HCT116 (cell line): ENCODE measurements around the gene TBRG4. TPM values are rescaled to one million over a fixed set of nuclear protein-coding genes. Genes with fewer than 3 reads are reported as not detected.

Experiments
- ATAC-seq: fragments of 200-7000 bp; cut with Tn5 transposase; 2 replicates; pipeline ENCODE4 v1.9.1; 2020; ENCODE audit warnings: mild to moderate bottlenecking, moderate library complexity
- BruUV-seq: library from RNA; stranded (reverse); fragments of 400-500 nt; replicated peaks from 2 replicates; lab custom pipeline; 2021; lab: Mats Ljungman, UMichigan
- CTCF ChIA-PET: fragments of 300-600 bp; sonication (Branson Sonifier 250); formaldehyde crosslinking; loops from one replicate; lab custom pipeline; 2021; ENCODE audit warnings: antibody characterized with exemption; lab: Charles Lee
- POLR2A ChIA-PET: fragments of 300-600, 350-600 bp; sonication (Branson Sonifier 250); formaldehyde crosslinking; loops from one replicate; lab custom pipeline; 2021; ENCODE audit warnings: antibody characterized with exemption; lab: Charles Lee
- RAD21 ChIA-PET, 2 experiments: fragments of 300-600 bp; sonication (Branson Sonifier 250); formaldehyde crosslinking; loops; one replicate each; lab custom pipeline; 2023; ENCODE audit warnings: low total read pairs in 2 of 2; ENCODE audit not compliant: uncharacterized antibody in 2 of 2, unreplicated experiment in 2 of 2, low non-redundant PET in 1 of 2; lab: Charles Lee
- DNase-seq: peaks from one replicate; pipeline ENCODE4 v3.0.0-alpha.2; 2010; ENCODE audit warnings: low read depth, low spot score
- H2AFZ ChIP-seq: fragments of 200-600 bp; shearing (Covaris generic), sonication (generic); 2 replicates; pipeline ENCODE4 v1.6.1; 2017; ENCODE audit warnings: low read depth, mixed run types, mixed read lengths, antibody characterized with exemption, low read length; ENCODE audit not compliant: poor library complexity, severe bottlenecking
- H3K27ac ChIP-seq: 2 replicates; pipeline ENCODE4 v1.5.1; 2012; ENCODE audit warnings: low read depth, low read length
- H3K27me3 ChIP-seq: fragments of 200-600 bp; sonication (generic); 2 replicates; pipeline ENCODE4 v1.6.1; 2016; ENCODE audit warnings: mixed run types, low read length, mixed read lengths; ENCODE audit not compliant: insufficient read depth
- H3K36me3 ChIP-seq, 2 experiments: fragments of 200-500 bp in 1 of 2; fragments of 200-600 bp in 1 of 2; sonication (Bioruptor generic) in 1 of 2; sonication (generic) in 1 of 2; 2 replicates each; pipeline versions ENCODE4 v1.5.1 to v1.6.1; 2014 to 2016; ENCODE audit warnings: low read length in 2 of 2, inconsistent platforms in 1 of 2, mixed read lengths in 1 of 2, mixed run types in 1 of 2; ENCODE audit not compliant: insufficient read depth in 2 of 2, control insufficient read depth in 1 of 2
- H3K4me1 ChIP-seq, 2 experiments: fragments of 200-600 bp in 1 of 2; sonication (generic) in 1 of 2; 2 replicates each; pipeline versions ENCODE4 v1.5.1 to v1.6.1; 2012 to 2017; ENCODE audit warnings: low read length in 2 of 2, inconsistent platforms in 1 of 2, mild to moderate bottlenecking in 1 of 2, mixed read lengths in 1 of 2, mixed run types in 1 of 2, moderate library complexity in 1 of 2; ENCODE audit not compliant: insufficient read depth in 2 of 2, control insufficient read depth in 1 of 2
- H3K4me2 ChIP-seq: fragments of 200-600 bp; sonication (generic); 2 replicates; pipeline ENCODE4 v1.6.1; 2017; ENCODE audit warnings: mixed run types, low read length, mixed read lengths
- H3K4me3 ChIP-seq, 2 experiments: fragments of 200-600 bp in 1 of 2; sonication (generic) in 1 of 2; replicated peaks in 1 of 2; 2 replicates each; pipeline ENCODE4 v1.5.1; 2011 to 2016; ENCODE audit warnings: low read length in 2 of 2, control low read depth in 1 of 2, low read depth in 1 of 2, mild to moderate bottlenecking in 1 of 2, mixed read lengths in 1 of 2, mixed run types in 1 of 2
- H3K79me2 ChIP-seq: fragments of 200-600 bp; sonication (generic); 2 replicates; pipeline ENCODE4 v1.6.1; 2017; ENCODE audit warnings: mild to moderate bottlenecking, mixed run types, low read length, moderate library complexity, mixed read lengths; ENCODE audit not compliant: insufficient read depth
- H3K9ac ChIP-seq: fragments of 200-600 bp; sonication (generic); 2 replicates; pipeline ENCODE4 v1.6.1; 2016; ENCODE audit warnings: low read length, mixed read lengths
- H3K9me2 ChIP-seq: fragments of 200-600 bp; sonication (generic), shearing (Covaris generic); 2 replicates; pipeline ENCODE4 v1.6.1; 2017; ENCODE audit warnings: mixed run types, mild to moderate bottlenecking, moderate library complexity; ENCODE audit not compliant: insufficient read depth
- H3K9me3 ChIP-seq, 2 experiments: fragments of 200-500 bp in 1 of 2; fragments of 200-600 bp in 1 of 2; sonication (Bioruptor generic) in 1 of 2; sonication (generic) in 1 of 2; 2 replicates each; pipeline ENCODE4 v1.6.1; 2014 to 2017; ENCODE audit warnings: low read length in 2 of 2, mixed read lengths in 2 of 2, inconsistent platforms in 1 of 2, low read depth in 1 of 2, mild to moderate bottlenecking in 1 of 2, mixed run types in 1 of 2, moderate library complexity in 1 of 2; ENCODE audit not compliant: control insufficient read depth in 1 of 2, insufficient read depth in 1 of 2
- H4K20me1 ChIP-seq: fragments of 200-600 bp; sonication (generic), shearing (Covaris generic); 2 replicates; pipeline ENCODE4 v1.6.1; 2017; ENCODE audit warnings: mixed run types, mild to moderate bottlenecking, moderate library complexity; ENCODE audit not compliant: insufficient read depth
- CBX3 ChIP-seq: IDR thresholded peaks from 2 replicates; pipeline ENCODE4 v1.6.1; 2012; ENCODE audit warnings: low read depth
- EGR1 ChIP-seq: IDR thresholded peaks from 2 replicates; pipeline ENCODE4 v1.6.1; 2012; ENCODE audit warnings: low read depth
- ELF1 ChIP-seq: IDR thresholded peaks from 2 replicates; pipeline ENCODE4 v1.6.1; 2012; ENCODE audit warnings: low read depth, borderline replicate concordance
- EZH2phosphoT487 ChIP-seq: fragments of 200-600 bp; IDR thresholded peaks from 2 replicates; pipeline ENCODE4 v1.6.1; 2018; ENCODE audit warnings: antibody characterized with exemption, borderline replicate concordance
- FOSL1 ChIP-seq: IDR thresholded peaks from 2 replicates; pipeline ENCODE4 v1.6.1; 2012; ENCODE audit warnings: low read depth
- JUND ChIP-seq: IDR thresholded peaks from 2 replicates; pipeline ENCODE4 v1.6.1; 2012
- POLR2A ChIP-seq: IDR thresholded peaks from 2 replicates; pipeline ENCODE4 v1.7.0; 2011; ENCODE audit warnings: borderline replicate concordance; ENCODE audit not compliant: insufficient read depth, insufficient read length; ENCODE audit errors: extremely low read depth
- POLR2AphosphoS5 ChIP-seq: IDR thresholded peaks from 2 replicates; pipeline ENCODE4 v1.6.1; 2011; ENCODE audit warnings: mild to moderate bottlenecking, low read depth, low read length, moderate library complexity
- SIN3A ChIP-seq: IDR thresholded peaks from 2 replicates; pipeline ENCODE4 v1.6.1; 2012; ENCODE audit warnings: low read depth
- SP1 ChIP-seq: IDR thresholded peaks from 2 replicates; pipeline ENCODE4 v1.6.1; 2012; ENCODE audit warnings: low read depth
- SRF ChIP-seq: IDR thresholded peaks from 2 replicates; pipeline ENCODE4 v1.6.1; 2012; ENCODE audit warnings: low read depth
- TCF7L2 ChIP-seq: IDR thresholded peaks from 2 replicates; pipeline ENCODE4 v1.7.0; 2011; ENCODE audit warnings: borderline replicate concordance, inconsistent platforms; ENCODE audit not compliant: insufficient read depth, insufficient read length; ENCODE audit errors: extremely low read depth
- YY1 ChIP-seq: IDR thresholded peaks from 2 replicates; pipeline ENCODE4 v1.6.1; 2011; ENCODE audit warnings: low read length, low read depth, moderate library complexity, mild to moderate bottlenecking; ENCODE audit not compliant: insufficient replicate concordance; ENCODE audit errors: extremely low read depth
- ZFX ChIP-seq: fragments of 450-650 bp; IDR thresholded peaks from 2 replicates; pipeline ENCODE4 v1.6.1; 2017
- ZNF274 ChIP-seq: fragments of 200-500 bp; sonication (Bioruptor generic); IDR thresholded peaks from 2 replicates; pipeline ENCODE4 v1.6.1; 2014; ENCODE audit warnings: mild to moderate bottlenecking, low read depth, low read length, inconsistent platforms
- intact Hi-C: fragments of 100-400 bp; cut with micrococcal nuclease; formaldehyde crosslinking; loops from 2 replicates; pipeline ENCODE4 v1.10.0; 2022
- total RNA-seq: library from RNA; stranded (reverse); gene quantifications from one replicate; pipeline ENCODE4 v1.2.1, GENCODE V29; 2021; ENCODE audit not compliant: unreplicated experiment
- TF ChIP-seq, protein P1 (sequence below): IDR thresholded peaks from 2 replicates; pipeline ENCODE4 v1.6.1; 2012
- TF ChIP-seq, protein P2 (sequence below): IDR thresholded peaks from 2 replicates; pipeline ENCODE4 v1.6.1; 2012
- TF ChIP-seq, protein P3 (sequence below): IDR thresholded peaks from 2 replicates; pipeline ENCODE4 v1.6.1; 2012; ENCODE audit warnings: low read depth

The TBRG4 gene
- total RNA-seq, 1 experiment from 2014 or later: 136 TPM

DNA sequence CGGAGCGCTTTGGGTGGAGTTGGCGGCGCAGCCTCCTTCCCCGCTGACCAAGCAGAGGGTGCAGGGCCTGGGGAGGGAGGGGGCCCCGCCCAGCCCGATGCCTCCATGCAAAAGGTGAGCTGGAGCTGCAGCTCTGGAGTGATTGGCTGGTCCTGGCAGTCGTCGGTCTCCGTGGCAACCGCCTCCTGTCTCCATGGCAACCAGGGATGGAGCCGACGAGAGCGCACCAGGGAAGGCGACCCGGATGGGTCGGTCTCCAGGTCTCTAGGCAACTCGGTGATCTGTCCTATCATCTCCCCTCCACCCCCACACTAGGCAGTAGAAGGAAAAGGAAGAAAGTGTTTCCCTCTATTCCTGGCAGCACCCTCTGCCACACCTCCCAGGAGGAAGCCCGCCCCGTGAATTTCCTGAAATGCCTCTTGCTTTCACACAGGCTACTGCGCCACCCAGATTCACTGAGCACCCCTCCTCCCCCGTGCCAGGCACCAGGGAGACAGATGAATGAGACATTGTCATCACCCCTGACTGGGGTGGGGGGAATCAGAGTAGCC lies 22.1 kb downstream of the TBRG4 start:
- Histone ChIP-seq H3K4me1 (peaks cover 8 to 14% of the 10 kb centered on the region in 2 experiments), H4K20me1 (no peaks in the 10 kb centered on the region), H3K4me2 (no peak overlapping the region), H3K9ac (no peak overlapping the region), H3K4me3 (no peak overlapping the region), H3K27ac (no peak overlapping the region), H3K9me3 (no peaks in the 10 kb centered on the region), H3K79me2 (no peaks in the 10 kb centered on the region), H3K36me3 (no peaks in the 10 kb centered on the region), H3K9me2 (no peaks in the 10 kb centered on the region), H2AFZ (no peak overlapping the region), H3K27me3 (no peaks in the 10 kb centered on the region)
- DNase-seq (no peak), ATAC-seq (peak; percentile 17; the same call in 1 of the 2 replicates)
- BruUV-seq: no TSS peak
- intact Hi-C loops: no loop called here
- RAD21 ChIA-PET: no interaction called here
- TF ChIP-seq EGR1 (no peak), SIN3A (no peak), FOSL1 (no peak), JUND (no peak)
- TF ChIP-seq, protein P1, sequence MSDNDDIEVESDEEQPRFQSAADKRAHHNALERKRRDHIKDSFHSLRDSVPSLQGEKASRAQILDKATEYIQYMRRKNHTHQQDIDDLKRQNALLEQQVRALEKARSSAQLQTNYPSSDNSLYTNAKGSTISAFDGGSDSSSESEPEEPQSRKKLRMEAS: no peak
- TF ChIP-seq, protein P2, sequence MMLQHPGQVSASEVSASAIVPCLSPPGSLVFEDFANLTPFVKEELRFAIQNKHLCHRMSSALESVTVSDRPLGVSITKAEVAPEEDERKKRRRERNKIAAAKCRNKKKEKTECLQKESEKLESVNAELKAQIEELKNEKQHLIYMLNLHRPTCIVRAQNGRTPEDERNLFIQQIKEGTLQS: no peak
- POLR2A ChIA-PET: no interaction called here
- CTCF ChIA-PET: no interaction called here

DNA sequence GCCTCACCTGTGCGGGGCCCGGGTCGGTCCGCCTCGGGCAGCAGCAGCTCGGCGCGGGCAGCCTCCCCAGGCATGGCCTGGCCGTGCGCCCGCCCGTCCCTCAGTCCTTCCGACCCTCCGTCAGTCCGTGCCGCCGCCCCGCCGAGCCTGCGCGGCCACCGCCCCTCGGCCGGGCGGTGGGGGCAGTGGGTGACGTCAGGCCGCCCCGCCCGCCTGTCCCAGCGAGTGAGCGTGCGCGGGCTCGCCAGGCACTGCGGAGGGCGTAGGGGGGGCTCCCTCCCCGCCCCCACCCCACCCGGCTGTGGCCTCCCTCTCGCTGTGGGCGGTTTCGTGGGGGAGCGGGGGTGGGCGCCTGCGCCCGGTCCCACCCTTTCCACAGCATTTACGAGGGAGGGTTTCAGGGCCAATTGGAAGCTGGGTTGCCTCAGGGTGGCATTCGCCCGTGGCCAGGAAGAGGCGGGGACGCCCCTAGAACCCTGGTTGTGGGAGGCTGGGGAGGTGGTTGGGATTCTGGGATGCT lies 22.6 kb downstream of the TBRG4 start, which contains the start of gene NACAD:
Gene NACAD, minus strand, starts transcription at position 149 of the 520 bp plus-strand sequence. Its CDS starts 75 bp downstream, at position 74.
- intact Hi-C loops: no loop called here
- no peaks in the 10 kb centered on the region for H3K36me3 ChIP-seq
- ATAC-seq: no peak
- H3K27me3 ChIP-seq: no peaks in the 10 kb centered on the region
- no peak within 1 kb of the TSS for H2AFZ ChIP-seq
- TF ChIP-seq EZH2phosphoT487: no peak
- no peak for TF ChIP-seq FOSL1
- no peak for TF ChIP-seq POLR2A
- no peak for TF ChIP-seq CBX3
- no peak for TF ChIP-seq SP1
- no peak for TF ChIP-seq ELF1
- TF ChIP-seq, protein P3, sequence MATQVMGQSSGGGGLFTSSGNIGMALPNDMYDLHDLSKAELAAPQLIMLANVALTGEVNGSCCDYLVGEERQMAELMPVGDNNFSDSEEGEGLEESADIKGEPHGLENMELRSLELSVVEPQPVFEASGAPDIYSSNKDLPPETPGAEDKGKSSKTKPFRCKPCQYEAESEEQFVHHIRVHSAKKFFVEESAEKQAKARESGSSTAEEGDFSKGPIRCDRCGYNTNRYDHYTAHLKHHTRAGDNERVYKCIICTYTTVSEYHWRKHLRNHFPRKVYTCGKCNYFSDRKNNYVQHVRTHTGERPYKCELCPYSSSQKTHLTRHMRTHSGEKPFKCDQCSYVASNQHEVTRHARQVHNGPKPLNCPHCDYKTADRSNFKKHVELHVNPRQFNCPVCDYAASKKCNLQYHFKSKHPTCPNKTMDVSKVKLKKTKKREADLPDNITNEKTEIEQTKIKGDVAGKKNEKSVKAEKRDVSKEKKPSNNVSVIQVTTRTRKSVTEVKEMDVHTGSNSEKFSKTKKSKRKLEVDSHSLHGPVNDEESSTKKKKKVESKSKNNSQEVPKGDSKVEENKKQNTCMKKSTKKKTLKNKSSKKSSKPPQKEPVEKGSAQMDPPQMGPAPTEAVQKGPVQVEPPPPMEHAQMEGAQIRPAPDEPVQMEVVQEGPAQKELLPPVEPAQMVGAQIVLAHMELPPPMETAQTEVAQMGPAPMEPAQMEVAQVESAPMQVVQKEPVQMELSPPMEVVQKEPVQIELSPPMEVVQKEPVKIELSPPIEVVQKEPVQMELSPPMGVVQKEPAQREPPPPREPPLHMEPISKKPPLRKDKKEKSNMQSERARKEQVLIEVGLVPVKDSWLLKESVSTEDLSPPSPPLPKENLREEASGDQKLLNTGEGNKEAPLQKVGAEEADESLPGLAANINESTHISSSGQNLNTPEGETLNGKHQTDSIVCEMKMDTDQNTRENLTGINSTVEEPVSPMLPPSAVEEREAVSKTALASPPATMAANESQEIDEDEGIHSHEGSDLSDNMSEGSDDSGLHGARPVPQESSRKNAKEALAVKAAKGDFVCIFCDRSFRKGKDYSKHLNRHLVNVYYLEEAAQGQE: no peak
- no peak for TF ChIP-seq POLR2AphosphoS5
- no peak for TF ChIP-seq YY1
- TF ChIP-seq ZFX: no peak
- no peak for TF ChIP-seq TCF7L2
- TF ChIP-seq SRF: no peak
- TF ChIP-seq ZNF274: no peak
- H3K4me1 ChIP-seq: peaks cover 8 to 14% of the 10 kb centered on the region in 2 experiments
- H3K4me3 ChIP-seq: no peak within 1 kb of the TSS
- RAD21 ChIA-PET: no interaction called here
- no peak within 1 kb of the TSS for H3K4me2 ChIP-seq
- H3K9me3 ChIP-seq: no peaks in the 10 kb centered on the region
- CTCF ChIA-PET: no interaction called here
- H3K9ac ChIP-seq: no peak within 1 kb of the TSS
- H3K79me2 ChIP-seq: no peaks in the 10 kb centered on the region
- POLR2A ChIA-PET: no interaction called here
- no peaks in the 10 kb centered on the region for H4K20me1 ChIP-seq
- no peak within 1 kb of the TSS for H3K27ac ChIP-seq
- H3K9me2 ChIP-seq: no peaks in the 10 kb centered on the region
- BruUV-seq: no TSS peak
- no peak for DNase-seq
